GM18502 (cell line): ENCODE results near the gene NEO1.

Experiments used
- ATAC-seq: cut with Tn5 transposase; IDR thresholded peaks from one replicate; pipeline ENCODE4 v1.9.1; 2021; ENCODE audit warnings: mild to moderate bottlenecking; ENCODE audit not compliant: unreplicated experiment, poor library complexity

NEO1 gene

DNA sequence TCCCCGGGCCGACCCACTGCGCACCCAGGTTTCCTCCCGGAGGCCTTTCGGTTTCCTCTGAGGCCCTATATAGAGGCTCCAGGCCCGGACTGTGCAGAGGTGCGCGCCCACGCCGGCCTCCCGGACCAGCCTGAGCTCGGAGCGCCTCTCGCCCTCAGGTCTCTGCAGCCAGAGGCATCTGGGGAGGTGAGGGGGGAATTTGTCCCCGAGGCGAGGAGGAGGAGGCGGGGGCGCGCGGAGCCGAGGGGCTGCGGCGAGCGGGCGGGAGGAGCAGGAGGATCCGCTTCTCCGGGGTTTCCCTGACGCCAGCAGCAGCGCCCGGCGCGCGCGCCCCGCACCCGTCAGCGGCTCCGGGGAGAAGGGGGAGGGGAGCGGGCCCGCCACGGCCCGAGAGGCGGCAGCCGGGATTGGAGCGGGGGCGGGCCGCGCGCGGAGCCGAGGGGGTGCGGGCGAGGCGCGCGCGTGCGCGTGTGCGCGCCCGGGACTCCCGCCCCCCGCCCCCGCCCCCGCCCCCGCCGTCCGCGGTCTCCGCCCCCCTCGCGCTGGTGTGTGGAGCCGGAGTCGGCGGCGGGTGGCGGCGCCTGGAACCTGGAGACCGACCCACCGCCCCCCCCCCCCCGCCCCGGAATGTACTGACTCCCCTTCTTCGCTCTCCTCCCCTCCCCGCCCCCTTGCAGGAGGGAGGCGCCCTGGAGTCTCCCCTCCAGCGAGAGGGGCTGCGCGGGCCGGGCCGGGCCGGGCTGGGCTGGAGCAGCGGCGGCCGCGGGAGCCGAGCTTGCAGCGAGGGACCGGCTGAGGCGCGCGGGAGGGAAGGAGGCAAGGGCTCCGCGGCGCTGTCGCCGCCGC, at the start of gene NEO1:
Gene NEO1 (plus strand): TSS at position 657 of the 846 bp plus-strand sequence. CDS start 213 bp downstream, outside the sequence.
- peak; percentile 64 for ATAC-seq

GRCh38 chr15:73004462-73004861, 47.8 kb upstream of the NEO1 start:
- no peak for ATAC-seq

DNA sequence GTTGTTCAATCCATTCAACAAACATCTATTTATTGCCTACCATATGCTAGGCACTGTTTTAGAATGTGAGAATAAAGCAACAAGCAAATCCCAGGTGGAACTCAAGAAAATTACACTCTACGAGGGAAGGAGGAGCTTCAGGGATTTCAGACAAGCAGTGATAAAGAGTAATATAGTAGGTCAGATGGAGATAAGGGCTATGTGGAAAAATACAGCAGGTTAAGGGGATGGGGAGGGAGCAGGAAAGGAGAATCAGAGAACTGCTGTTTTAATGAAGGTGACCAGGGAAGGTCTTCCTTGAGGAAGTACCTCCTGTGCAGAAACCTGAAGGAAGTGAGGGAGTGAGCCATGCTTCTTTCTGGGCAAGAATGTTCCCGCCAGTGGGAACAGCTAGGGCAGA, 47.2 kb upstream of the NEO1 start:
- no peak for ATAC-seq

DNA sequence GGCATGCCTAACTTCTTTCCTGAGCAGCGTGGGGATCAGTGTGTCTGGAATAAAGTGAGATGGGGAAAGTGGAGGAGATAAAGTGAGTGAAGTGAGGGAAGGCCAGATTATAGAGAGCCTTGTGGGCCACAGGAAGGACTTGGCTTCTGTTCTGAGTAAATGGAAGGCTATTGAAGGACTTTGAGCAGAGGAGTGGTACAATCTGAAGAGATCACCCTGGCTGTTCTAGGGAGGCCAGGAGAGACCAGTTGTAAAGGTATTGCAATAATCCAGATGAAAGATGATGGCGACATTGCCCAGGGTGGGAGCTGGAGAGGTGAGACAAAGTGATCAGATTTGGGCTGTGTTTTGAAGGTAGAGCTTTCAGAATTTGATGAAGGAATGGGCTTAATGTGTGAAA, 46.8 kb upstream of the NEO1 start:
- no peak for ATAC-seq

- ATAC-seq: no peak
These were observed 45.7 kb upstream of the NEO1 start for GRCh38 chr15:73006523-73006922.

DNA sequence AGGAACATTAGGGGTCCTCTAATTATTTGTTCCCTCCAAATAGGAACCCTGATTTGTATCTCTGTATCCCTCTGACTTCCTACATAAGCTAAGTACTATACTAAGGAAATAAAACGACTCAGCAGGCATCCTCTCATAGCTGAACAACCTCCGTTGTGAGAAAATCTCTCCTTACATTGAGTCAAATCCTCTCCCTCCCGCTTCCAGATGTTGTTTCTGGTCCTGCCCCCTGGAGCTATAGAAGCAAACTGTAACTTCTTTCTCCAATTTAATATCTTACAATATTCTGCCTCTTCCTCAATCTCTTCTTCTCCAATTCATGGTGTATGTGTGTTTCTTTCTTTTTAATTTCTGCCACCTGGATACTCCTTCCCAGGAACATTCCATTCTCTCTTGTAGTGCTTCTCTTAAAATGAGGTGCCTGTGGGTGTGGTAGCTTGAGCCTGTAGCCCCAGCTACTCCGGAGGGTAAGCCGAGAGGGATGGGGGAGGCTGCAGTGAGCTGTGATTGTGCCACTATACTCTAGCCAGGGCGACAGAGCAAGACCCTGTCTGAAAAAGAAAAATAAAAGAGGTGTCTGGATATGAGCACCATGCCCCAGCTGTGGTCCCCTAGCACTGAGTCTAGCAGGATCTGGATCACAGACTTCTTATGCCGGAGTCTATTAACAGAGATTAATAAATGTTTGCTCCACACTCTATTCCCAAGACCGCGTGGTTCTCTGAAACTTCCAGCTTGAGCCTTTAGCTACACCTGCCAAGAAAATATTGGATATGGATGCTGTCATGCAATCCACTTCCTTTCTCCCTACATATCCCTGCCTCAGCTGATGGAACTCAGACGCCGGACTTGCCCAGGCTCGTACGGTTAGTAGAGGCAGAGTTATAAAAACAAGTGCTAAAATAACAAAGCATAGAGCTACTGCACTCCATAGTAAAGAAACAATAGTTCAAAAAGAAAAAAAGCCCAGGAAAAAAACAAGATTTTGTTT, 42.9 kb upstream of the NEO1 start:
- ATAC-seq: no peak

GRCh38 chr15:73010154-73011152, 41.8 kb upstream of the NEO1 start:
- ATAC-seq: no peak

DNA sequence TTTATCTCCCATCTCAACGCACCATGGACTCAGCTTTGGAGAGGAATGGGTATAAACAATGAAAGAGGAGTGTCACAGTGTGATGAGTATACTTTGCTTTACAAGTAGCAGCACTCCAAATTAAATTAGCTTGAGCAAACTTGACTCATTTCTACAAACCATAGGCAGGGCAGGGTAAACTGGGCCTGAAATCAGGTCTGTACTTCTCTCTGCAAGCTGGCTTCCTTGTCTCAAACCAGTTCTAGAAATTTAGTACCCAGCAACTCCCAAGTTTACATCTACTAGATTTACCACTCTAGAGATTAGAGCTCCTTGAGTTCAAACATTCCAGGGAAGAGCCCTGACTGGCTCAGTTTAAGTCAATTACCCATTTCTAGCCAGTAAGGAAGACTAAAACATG, 37.4 kb upstream of the NEO1 start:
- no peak for ATAC-seq

- no peak for ATAC-seq
These were observed 36.8 kb upstream of the NEO1 start for GRCh38 chr15:73015493-73015892.

DNA sequence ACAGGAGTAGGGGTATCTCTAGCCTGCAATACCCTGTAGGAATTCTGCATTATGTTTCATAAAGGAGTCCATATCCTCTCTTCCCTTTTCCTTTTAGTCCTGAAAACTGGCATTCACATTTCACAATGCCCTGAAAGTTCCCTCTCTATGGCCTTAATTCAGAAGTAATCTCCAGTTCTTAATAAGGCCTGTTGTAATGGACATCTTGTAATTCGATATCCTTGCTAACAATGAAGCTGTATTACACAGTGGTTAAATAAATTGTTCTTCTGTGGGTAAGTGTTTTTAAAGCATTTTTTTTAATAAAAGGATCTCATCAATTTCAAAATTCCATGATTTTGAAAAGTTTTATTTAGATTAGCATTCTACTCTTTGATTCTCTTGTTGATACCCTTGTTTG, 34.3 kb upstream of the NEO1 start:
- ATAC-seq: no peak

DNA sequence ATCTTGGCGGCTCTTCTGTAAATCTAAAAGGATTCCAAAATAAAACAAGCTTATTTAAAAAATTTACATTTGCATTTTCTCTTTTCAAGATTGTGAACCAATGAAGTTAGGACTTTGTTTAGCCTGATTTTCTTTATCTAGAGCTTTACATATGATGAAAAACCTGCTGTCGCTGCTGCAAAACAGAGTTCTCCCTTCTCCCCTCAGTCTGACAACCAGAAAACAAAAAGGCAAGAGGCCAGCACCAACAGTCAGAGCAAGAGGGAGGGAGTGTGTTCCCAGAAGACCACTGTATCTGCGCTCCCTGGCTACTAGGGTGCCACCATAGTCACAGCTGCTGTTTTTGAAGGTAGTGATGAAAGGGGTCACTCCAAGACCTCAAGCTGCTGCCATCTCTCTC, 33.1 kb upstream of the NEO1 start:
- ATAC-seq: no peak

GRCh38 chr15:73019601-73020146, 32.6 kb upstream of the NEO1 start:
- ATAC-seq: no peak

DNA sequence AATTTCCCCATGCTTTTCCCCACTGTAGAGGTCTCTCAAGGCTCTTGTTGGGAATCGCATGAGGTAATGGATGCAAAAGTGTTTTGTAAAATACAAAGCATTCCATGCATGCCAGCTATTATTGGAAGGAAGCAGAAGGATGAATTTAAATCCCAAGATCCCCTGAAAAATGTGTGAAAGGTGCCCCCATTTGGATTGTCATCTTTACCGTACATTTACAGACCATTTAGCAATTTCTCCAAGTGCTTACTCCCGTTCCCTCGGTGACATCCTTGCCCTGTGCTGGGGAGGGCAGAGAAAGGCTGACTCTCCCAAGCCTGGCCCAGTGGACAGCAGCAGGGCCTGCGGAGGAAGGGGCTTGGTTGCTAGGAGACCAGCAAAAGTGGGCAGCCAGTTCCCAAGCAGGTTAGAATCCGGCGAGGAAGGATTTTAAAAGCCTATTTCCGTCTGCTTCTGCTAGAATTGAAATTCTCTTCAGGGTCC, 31.1 kb upstream of the NEO1 start:
- ATAC-seq: no peak

DNA sequence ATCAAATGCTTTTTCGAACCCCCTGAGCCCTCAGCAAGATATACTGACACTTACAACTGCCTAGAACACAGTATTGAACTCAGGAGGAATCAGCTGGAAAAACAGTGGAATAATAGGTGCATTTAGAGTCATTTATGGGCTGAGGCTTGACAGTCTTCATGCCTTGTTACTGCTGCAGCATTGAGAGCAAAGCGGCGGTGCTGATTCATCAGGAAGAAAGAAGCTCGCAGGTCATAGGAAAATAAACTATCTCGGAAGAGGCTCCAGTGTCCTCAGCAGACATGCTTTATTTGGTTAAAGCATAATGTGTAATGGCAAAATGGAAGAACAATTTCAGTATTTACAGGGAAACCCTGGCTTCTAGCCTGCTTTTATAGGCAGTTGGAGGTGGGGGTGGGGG, 30.1 kb upstream of the NEO1 start:
- ATAC-seq: no peak

DNA sequence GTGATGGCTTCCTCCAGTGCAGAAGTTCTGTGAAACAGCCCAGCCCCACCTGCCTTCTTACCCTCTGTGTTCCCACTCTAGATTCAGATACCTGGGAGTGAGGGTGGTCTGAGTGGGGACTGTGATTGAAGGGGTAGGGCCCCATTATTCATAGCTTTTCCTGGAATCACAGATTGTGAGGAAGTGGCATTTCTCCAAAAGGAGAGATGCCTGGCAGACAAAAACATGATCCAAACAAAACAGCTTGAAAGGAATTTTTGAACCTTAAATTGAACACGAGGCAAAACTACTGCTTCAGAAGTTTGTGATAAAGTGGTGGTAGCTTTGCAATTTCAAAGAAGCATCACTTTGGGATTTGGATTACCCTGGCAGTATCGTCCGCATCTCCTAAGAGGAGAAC, 29.2 kb upstream of the NEO1 start:
- no peak for ATAC-seq

DNA sequence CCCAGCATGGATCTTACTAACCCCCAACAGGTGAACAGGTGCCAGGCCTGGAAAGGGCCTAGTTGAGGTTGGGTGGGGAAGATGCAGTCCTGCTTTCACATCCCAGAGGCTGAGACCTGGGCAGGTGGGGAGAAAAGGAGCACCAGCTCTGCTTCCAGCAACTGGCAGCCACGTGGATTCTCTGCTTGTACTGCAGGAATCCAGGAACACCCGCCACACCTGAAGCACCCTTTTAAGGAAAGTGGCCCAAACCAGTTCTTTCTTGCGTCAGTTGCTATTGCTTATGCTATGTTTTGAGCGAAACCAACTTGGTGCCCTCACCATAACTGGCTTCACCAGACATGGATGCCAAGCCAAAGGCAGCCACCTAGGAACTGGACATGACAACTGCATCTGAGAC, 28.1 kb upstream of the NEO1 start:
- no peak for ATAC-seq

DNA sequence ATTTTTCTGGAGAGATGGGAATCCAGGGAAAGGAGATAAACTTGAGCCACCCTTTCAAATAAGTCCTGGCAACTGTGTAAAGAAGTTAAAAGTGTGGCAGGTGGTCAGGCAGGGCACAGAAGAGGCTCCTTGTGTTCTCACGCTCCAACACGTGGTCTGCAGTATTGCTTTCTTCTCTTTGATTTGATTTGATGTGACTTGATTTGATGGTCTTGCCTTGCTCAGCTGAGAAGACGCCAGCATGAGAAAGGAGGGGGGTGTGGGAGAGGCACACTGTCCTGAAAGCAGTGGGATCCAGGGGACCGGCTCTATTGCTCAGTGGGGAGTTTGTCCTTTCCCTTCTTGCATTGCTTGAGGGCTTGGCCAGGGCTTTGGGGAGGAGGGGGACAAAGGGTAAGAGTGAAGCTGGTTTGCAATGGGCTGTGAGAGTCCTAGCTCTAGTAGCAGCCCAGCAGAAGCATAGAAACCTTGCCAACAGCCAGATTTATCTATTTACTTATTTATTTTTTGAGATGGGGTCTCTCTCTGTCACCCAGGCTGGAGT, 25.7 kb upstream of the NEO1 start:
- ATAC-seq: no peak

GRCh38 chr15:73028031-73028430, 24.2 kb upstream of the NEO1 start:
- no peak for ATAC-seq

DNA sequence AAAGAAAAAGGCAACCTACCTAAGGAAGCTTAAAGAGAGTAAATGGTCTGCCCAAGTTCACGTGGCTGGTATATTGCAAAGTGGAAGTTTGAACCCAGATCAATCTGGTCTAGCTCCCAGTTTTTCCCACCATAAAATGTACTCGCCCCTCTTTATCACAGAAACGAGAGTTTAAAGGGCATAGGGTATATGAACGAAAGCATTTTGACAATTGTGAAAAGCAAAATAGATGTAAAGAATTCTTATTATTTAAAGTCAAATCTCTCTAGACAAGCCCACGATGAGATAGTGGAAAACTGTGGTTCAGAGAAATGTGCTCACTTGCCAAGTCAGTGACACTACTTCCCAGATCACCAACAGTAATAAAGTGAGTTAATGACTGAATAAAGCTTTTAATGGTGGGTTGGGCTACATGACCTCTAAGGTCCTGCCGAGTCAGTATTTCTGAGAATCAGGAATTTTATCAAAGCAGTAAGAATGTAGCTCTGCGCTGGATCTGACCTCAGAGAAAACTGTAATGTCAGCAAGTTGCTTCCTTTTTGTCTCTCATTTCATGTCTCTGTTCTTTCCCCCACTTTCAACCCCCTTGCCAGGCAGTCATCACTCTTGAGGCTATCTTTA, 23.3 kb upstream of the NEO1 start:
- ATAC-seq: no peak
